GM19455 (cell line): Measurements from ENCODE around the gene TAF9B.
A peak's percentile ranks its signal among the peaks of the same experiment; 100 is the strongest.
"Not testable (repeated sequence)": the region's sequence is repeated elsewhere in the genome, so short reads cannot be mapped to it uniquely, and the experiment has no call there.

ENCODE experiments used
- ATAC-seq: cut with Tn5 transposase; IDR thresholded peaks from one replicate; pipeline ENCODE4 v1.9.1; 2021; ENCODE audit not compliant: unreplicated experiment

TAF9B gene, protein sequence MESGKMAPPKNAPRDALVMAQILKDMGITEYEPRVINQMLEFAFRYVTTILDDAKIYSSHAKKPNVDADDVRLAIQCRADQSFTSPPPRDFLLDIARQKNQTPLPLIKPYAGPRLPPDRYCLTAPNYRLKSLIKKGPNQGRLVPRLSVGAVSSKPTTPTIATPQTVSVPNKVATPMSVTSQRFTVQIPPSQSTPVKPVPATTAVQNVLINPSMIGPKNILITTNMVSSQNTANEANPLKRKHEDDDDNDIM

DNA sequence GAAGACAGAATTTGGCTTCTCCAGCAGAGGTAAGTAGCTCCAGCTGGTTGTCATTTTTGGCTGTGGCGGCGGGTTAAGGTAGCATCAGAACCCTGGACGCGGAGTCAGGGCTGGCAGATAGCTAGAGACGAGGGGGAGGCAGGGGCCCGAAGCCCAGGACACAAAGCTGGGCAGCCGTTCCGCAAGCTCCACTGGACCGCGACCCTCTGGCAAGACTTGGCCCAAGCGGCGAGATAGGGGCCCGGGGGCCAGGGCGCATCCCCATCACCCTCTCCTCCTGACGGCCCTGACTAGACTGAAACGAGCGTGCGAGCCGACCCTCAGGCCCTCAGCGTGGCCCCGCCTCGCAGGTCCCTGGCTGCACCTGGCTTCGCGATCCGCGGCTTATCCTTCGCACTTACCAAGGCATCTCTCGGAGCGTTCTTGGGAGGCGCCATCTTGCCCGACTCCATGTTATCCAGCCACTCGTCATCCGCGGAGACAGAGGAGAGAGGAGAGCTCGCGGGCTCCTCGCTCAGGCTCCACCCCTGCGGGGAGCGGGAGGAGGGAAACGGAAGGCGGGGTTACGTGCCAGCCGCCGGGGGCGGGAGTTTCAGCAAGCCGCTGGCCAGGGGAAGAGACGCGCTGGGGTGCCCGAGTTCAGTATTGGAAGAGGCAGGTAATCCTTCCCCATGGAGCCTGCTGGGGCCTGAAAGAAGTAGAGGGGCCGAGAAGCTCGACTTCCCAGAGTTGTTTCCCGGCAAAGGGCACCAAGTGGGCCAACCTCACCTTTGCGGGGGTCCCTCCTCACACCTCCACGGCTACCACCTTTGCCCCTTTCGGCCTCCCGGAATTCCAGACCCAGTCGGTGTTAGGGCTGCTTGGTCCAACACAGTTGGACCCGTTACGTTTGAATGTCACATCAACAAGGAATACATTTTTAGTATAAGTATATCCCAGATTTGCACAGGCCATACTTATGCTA is at the start of gene TAF9B:
TAF9B (minus strand) TSS at position 491 of the 964 bp plus-strand sequence; CDS start at position 452, 39 bp downstream.
- peak; percentile 95 for ATAC-seq

DNA sequence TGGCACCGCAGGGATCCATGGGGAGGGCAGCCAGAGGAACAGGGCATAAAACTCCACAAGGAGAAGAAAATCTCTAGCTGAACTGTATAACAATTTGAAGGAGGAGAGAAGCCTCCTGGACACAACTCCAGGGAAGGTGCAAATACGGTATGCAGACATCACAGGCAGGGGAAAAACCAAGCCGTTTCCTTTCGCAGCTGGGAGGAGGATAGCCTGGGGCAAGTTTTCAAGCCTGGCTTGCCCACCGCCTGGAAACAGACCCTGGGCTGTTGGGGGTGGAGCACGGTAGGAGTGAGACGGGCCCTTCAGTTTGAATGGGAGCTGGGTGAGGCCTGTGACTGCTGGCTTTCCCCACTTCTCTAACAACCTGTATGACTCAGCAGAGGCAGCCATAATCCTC is 43.4 kb upstream of the TAF9B start:
- no peak for ATAC-seq

DNA sequence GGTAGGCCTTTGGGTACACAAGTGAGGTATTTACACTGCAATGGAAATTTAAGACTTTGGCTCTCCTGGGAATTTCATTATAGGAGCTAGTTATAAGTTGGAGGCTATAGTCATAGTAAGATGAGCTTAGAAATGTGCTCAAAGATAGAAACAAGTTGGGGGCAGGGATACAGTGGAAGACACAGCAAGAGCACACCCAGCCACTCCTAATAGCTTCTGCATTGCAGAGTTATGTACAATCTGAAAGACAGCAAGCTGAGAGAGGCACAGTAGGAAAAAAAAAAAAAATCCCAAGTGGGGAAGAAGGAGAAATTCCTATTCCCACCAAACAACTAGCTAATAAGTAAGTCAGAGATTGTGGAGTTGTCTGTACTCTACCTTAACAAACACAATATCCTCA is 41.9 kb upstream of the TAF9B start:
- ATAC-seq: no peak

DNA sequence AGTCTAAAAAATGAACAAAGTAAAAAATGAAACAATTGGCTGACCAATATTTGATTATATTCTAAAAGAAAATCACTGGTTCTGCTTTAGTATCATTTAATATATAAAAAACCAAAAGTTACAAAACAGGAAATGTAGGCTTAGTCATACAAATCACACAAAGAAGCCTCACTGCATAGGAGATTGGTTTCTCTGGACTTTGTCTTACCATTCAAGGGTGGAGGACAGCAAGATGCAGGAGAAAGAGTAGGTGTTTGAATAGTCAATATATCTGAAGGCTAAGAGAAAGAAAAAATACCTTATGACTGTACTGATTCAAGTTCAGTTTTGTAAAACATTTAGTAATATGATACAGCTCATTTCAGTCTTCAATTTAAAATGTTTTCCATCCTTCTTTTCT is 28.6 kb upstream of the TAF9B start:
- ATAC-seq: no peak

DNA sequence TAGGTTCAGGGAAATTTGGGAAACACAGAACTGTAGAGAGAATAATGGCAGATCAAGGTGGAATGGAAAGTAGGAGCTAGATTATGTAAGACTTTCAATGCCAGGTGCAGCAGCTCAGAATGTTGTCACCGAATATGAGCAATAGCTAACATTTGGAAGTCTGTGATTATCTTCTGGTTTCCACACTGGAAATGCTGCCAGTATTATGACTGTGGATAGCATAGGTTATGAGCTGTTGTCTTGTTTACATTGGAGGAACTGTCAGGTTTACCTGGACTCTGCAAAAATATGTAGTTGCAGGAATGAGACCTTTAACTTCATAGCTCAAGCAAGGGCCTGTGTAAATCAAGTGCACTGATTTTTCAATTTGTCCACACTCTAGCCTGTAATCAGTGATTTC is 26.0 kb upstream of the TAF9B start:
- no peak for ATAC-seq

DNA sequence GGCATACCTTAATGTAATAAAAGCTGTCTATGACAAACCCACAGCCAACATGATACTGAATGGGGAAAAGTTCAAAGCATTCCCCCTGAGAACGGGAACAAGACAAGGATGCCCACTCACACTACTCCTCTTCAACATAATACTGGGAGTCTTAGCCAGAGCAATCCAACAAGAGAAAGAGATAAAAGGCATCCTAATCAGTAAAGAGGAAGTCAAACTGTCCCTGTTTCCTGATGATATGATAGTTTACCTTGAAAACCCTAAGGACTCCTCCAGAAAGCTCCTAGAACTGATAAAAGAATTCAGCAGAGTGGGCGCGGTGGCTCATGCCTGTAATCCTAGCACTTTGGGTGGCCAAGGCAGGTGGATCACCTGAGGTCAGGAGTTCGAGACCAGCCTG is 23.7 kb upstream of the TAF9B start:
- not testable (repeated sequence) for ATAC-seq

DNA sequence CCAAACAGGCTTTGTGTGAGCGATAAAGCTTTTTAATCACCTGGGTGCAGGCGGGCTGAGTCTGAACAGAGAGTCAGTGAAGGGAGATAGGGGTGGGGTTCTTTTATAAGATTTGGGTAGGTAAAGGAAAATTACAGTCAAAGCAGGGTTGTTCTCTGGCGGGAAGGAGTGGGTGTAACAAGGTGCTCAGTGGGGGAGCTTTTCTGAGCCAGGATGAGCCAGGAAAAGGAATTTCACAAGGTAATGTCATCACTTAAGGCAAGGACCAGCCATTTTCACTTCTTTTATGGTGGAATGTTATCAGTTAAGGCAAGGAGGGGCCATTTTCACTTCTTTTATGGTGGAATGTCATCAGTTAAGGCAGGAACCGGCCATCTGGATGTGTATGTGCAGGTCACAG is 21.3 kb upstream of the TAF9B start:
- not testable (repeated sequence) for ATAC-seq

GRCh38 chrX:78157846-78158245 is 18.4 kb upstream of the TAF9B start:
- ATAC-seq: not testable (repeated sequence)

DNA sequence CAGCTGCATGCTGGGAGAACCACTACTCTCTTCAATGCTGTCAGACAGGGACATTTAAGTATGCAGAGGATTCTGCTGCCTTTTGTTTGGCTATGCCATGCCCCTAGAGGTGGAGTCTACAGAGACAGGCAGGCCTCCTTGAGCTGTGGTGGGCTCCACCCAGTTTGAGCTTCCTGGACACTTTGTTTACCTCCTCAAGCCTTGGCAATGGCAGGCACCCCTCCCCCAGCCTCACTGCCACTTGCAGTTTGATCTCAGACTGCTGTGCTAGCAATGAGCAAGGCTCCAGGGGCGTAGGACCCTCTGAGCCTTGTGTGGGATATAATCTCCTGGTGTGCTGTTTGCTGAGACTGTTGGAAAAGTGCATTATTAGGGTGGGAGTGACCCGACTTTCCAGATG is 17.9 kb upstream of the TAF9B start:
- not testable (repeated sequence) for ATAC-seq

DNA sequence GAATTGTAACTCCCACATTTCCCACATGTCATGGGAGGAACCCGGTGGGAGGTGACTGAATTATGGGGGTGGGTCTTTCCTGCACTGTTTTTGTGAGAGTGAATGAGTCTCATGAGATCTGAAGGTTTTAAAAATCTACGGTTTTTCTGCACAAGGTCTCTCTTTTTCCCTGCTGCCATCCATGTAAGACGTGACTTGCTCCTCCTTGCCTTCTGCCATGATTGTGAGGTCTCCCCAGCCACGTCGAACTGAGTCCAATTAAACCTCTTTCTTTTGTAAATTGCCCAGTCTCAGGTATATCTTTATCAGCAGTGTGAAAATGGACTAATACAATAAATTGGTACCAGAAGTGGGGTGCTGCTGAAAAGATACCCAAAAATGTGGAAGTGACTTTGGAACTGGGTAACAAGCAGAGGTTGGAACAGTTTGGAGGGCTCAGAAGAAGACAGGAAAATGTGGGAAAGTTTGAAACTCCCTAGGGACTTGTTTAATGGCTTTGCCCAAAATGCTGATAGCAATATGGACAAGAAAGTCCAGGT is 7.6 kb upstream of the TAF9B start:
- not testable (repeated sequence) for ATAC-seq

DNA sequence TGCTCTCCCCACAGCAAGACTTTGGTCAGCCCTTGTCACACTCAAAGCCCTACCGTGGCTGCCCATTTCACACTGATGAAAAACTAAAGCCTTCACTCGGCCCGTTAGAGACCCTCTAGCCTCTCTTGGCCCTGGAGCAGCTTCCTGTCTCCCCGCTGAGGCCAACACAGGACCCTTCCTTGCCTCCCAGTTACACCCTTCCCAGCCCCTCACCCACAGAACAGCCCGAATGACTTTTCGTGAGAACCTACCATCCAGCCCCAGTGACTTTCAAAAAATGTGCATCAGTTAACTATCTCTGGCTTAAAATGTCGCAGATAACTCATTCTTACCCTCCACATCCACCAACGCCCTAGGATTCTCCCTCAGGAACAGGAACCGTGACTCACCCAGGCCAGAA is 756 bp upstream of the TAF9B start:
- ATAC-seq: no peak

GRCh38 chrX:78133238-78133960 is 6.1 kb downstream of the TAF9B start:
- ATAC-seq: no peak

DNA sequence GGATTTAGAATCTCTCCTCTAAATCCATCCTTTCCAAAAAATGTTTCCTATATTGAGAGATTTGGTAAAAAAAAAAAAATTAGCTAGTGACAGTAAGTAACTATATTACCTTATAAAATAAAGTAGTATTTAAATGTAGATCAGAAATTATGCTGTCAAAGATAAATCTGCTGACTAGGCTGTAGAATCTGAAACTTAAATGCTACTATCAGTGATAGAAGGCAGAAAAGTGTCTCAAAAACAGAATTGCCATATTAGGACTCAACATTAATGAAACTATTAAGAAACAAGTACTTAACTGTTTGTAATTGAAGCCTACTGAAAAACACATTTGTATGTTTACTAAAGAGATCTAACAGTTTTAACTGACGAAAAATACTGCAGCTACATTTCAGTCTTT is 8.3 kb downstream of the TAF9B start:
- ATAC-seq: no peak

DNA sequence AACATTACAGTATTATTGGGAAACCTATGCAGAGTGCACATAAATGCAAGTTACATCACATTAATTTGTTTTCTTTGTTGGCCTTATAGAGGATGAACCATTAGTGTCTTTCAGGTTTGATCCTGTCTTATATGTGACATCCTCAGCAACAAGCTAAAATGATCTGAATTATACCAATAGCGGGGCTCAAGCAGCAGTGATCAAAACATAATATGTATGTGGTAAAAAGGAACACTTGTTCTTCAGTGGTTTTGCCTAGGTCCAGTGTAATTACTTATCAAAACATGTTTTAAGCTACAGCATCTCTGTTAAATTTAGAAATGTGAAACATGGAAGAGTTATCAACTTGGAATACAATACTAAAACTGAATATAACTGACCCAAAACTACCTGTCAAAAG is 9.1 kb downstream of the TAF9B start:
- ATAC-seq: no peak

GRCh38 chrX:78129714-78130113 is 9.7 kb downstream of the TAF9B start:
- ATAC-seq: no peak

GRCh38 chrX:78125781-78126180 is 13.7 kb downstream of the TAF9B start:
- not testable (repeated sequence) for ATAC-seq

- no peak for ATAC-seq
Observed at GRCh38 chrX:78125148-78125547, 14.3 kb downstream of the TAF9B start.

- no peak for ATAC-seq
Observed at GRCh38 chrX:78124307-78124706, 15.1 kb downstream of the TAF9B start.

DNA sequence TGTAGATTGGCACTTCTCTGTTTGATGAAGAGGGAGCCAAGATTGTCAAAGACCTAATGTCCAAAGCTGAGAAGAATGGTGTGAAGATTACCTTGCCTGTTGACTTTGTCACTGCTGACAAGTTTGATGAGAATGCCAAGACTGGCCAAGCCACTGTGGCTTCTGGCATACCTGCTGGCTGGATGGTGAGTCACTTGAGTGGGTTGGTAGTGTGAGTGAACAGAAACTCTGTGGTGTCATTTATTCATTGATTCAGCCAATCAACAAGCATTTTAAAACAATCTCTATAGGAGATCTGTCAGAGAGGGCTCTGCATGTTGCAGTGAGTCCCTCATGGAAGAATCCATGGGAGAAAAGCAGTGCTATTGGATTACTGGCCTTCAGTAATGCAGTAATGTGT is 16.3 kb downstream of the TAF9B start:
- ATAC-seq: no peak

GRCh38 chrX:78119521-78120227 is 19.8 kb downstream of the TAF9B start:
- no peak for ATAC-seq

DNA sequence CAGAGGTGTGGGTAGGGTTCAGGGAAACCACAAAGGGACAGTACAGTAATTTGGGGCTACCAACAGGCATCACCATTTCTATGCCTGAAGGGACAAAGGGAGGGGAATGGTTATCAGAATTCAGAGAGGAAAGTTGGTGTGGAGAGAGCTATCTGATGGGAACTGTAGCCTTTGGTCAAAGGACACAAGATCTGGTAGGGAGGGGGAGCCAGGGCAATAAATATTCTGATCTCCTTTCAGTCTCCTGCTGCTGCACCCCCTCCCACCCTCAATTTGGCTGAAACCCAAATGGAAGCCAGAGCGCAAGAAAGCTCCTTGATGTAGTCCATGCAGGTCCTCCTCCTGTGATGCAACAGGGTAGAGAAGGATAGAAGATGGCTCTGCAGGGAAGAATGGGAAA is 20.8 kb downstream of the TAF9B start:
- no peak for ATAC-seq
